Astrocyte of the spinal cord (primary cell): ENCODE results near the gene CHMP6.
"Not testable (repeated sequence)": the region's sequence is repeated elsewhere in the genome, so short reads cannot be mapped to it uniquely, and the experiment has no call there.

Source experiments
- DNase-seq: peaks from one replicate; pipeline ENCODE4 v3.0.0; 2011; ENCODE audit warnings: low read depth, low spot score
- H3K4me3 ChIP-seq: 2 replicates; pipeline ENCODE4 v1.5.1; 2011; ENCODE audit warnings: low read depth, mild to moderate bottlenecking, low read length, moderate library complexity
- CTCF ChIP-seq: IDR thresholded peaks from 2 replicates; pipeline ENCODE4 v1.5.1; 2012; ENCODE audit warnings: low read depth, mild to moderate bottlenecking, low read length, inconsistent platforms
- in situ Hi-C: cut with HindIII; loops from 2 replicates; pipeline ENCODE4 v1.10.0; 2017; ENCODE audit warnings: low sequenced_read_pairs

The CHMP6 gene

GRCh38 chr17:81012574-81013447, 21.2 kb downstream of the CHMP6 start:
- in situ Hi-C loops: no loop called here

GRCh38 chr17:81013642-81014041, 22.0 kb downstream of the CHMP6 start:
- no peak for DNase-seq
- no peak overlapping the region for H3K4me3 ChIP-seq
- in situ Hi-C loops: no loop called here
- no peak for TF ChIP-seq CTCF

More at GRCh38 chr17:81012574-81013447, 21.2 kb downstream of the CHMP6 start:
- no peak for TF ChIP-seq CTCF
- DNase-seq: no peak
- no peak overlapping the region for H3K4me3 ChIP-seq

- no peak for TF ChIP-seq CTCF
- no peak overlapping the region for H3K4me3 ChIP-seq
- in situ Hi-C loops: no loop called here
- no peak for DNase-seq
Measured at GRCh38 chr17:81015136-81015535, 23.5 kb downstream of the CHMP6 start.

- TF ChIP-seq CTCF: no peak
- H3K4me3 ChIP-seq: no peak overlapping the region
- DNase-seq: no peak
- in situ Hi-C loops: no loop called here
Measured at GRCh38 chr17:81016575-81016974, 24.9 kb downstream of the CHMP6 start.

GRCh38 chr17:81017330-81017729, 25.7 kb downstream of the CHMP6 start:
- in situ Hi-C loops, DNase-seq, H3K4me3 ChIP-seq: not testable (repeated sequence)

- peak; percentile 45 for DNase-seq
- in situ Hi-C loops: no loop called here
- no peak for TF ChIP-seq CTCF
- no peak overlapping the region for H3K4me3 ChIP-seq
Measured at GRCh38 chr17:81018044-81018802, 26.6 kb downstream of the CHMP6 start.
